Pulmonary artery endothelial cell (primary cell): Measurements from ENCODE around the gene RUSF1. TPM values are rescaled to one million over a fixed set of nuclear protein-coding genes. Genes with fewer than 3 reads are reported as not detected.

ENCODE experiments used
- DNase-seq: peaks from one replicate; pipeline ENCODE4 v3.0.0-alpha.2; 2011; ENCODE audit warnings: low read depth, low spot score
- total RNA-seq: library from RNA; depleted of rRNA; stranded (reverse); fragments of >200 nt; gene quantifications from 2 replicates; pipeline ENCODE4 v1.2.3, GENCODE V29; 2014

Gene RUSF1
- total RNA-seq, 1 donor from 2014 or later = 28.2 TPM

DNA sequence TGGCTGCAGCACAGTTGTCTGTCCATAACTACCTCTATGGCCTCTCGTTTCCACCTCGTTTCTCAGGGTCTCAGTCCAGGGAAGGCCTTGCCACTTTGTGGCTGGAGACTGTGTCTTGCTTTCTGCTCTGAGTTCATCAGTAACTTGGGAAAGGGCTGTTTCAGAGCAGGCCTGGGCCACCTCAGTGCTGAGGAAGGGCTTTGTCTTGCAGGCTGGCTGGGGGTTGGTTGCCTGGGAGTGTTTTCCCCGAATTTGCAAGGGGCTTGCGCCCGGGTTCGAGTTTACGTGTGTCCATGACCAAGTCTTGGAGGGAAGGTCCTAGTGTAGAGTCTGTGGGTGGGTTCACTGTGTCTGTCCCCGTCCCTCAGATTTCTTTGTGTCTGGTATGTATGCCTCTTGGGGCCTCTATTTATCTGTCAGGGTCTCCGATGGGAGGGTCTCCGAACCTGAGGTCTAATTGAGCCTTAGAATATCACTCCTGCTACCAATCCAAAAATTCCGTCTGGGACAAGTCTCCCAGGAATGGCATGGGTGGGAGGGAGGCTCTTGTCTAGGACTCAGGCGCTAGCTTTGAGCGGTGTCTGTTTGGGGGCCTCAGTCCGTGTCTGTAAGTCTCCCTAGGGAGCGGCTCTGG lies 36.8 kb downstream of the RUSF1 start:
- DNase-seq = no peak

DNA sequence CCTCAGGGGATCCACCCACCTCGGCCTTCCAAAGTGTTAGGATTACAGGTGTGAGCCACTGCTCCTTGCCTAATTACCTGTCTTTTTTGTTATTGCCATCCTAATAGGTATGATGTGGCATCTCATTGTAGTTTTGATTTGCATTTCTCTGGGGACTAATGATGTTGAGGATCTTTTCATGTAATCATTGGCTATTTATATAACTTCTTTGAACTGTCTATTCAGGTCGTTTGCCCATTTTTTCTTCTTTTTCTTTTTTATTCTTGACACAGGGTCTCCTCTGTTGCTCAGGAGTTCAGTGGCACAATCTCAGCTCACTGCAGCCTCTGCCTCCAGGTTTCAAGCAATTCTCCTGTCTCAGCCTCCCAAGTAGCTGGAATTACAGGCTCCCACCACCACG lies 37.6 kb downstream of the RUSF1 start:
- DNase-seq = no peak

DNA sequence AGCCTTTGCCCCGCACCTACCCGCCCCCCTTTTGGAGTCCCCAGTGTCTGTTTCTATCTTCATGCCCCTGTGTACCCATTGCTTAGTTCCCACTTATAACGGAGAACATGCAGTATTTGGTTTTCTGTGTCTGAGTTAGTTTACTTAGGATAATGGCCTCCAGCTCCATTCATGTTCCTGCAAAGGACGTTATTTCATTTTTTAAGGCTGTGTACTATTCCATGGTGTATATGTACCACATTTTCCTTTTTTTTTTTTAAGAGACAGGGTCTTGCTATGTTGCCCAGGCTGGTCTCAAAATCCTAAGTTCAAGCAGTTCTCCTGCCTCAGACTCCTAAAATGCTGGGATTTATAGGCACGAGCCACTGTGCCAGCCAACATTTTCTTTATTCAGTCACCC lies 40.3 kb downstream of the RUSF1 start:
- DNase-seq = no peak

DNA sequence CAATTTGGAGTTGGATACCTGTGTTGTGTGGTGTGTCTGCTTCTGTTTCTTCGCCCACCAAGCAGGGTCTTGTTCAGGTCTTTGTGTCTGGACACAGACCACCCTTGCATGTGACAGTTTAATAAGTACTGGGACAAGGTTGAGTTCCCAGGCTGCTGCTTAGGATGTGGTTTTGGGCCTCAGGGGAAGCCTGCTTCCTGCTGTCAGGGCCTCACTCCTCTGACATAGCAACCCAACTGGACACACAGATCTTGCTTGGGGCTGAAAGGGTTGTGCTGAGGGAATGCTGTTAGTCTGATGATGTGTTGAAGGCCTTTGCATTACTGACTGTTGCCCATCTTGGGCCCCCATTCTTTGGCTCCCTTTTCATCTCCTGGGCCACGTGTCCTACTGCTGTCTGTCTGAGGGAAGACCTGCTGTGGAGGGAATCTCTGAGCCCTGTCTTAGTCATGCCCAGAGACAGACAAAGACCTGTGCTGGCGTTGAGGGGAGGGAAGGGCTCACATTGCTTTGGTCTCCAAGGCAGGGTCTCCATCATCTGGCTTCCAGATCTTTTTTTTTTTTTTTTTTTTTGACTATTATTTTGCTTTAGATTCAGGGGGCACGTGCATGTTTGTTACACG lies 40.9 kb downstream of the RUSF1 start:
- no peak for DNase-seq

DNA sequence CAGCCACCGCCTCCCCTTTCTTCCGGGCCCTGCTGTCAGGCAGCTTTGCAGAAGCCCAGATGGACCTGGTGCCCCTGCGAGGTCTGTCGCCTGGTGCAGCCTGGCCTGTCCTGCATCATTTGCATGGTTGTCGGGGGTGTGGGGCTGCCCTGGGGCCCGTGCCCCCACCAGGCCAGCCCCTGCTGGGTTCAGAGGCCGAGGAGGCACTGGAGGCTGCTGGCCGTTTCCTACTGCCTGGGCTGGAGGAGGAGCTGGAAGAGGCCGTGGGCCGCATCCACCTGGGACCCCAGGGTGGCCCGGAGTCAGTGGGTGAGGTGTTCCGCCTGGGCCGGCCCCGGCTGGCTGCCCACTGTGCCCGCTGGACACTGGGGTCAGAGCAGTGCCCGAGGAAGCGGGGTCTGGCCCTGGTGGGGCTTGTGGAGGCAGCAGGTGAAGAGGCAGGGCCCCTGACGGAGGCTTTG lies 41.8 kb downstream of the RUSF1 start:
- no peak for DNase-seq

DNA sequence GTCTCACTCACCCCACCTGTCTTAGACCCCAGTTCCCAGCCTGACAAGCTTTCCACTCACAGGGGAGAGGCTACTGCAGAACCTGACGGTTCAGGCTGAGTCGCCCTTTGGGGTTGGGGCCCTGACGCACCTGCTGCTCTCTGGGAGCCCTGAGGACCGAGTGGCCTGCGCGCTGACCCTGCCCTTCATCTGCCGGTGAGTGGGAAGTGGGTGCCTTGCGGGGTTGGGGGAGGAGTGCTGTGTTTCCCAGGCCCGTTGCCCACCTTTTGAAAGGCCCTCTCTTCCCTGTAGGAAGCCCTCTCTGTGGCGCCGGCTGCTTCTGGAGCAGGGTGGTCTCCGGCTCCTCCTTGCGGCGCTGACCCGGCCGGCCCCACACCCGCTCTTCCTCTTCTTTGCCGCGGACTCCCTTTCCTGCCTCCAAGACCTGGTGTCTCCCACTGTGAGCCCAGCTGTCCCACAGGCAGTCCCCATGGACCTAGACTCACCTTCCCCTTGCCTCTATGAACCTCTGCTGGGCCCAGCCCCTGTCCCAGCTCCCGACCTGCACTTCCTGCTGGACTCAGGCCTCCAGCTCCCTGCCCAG lies 42.3 kb downstream of the RUSF1 start:
- DNase-seq = no peak

DNA sequence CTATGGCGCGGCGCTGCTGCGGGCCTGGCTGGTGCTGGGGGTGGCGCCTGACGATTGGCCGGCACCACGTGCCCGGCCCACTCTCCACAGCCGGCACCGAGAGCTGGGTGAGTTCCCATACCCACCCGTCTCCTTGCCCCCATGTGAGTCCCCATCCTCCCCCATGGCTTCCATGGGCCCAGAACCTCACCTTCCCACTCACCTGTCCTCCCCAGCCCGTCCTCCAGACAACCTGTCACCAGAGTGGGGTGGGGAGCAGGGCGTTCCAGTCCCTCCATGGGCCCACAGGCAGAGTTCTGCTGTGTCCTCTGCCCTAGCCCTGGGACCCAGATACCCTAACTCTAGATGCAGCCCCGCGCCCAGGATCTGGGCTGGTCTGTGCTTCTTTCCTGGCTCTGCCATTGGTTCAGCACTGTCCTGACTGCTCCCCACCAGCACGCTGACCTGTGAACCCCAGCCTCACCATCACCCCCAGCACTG lies 43.4 kb downstream of the RUSF1 start:
- DNase-seq = no peak

DNA sequence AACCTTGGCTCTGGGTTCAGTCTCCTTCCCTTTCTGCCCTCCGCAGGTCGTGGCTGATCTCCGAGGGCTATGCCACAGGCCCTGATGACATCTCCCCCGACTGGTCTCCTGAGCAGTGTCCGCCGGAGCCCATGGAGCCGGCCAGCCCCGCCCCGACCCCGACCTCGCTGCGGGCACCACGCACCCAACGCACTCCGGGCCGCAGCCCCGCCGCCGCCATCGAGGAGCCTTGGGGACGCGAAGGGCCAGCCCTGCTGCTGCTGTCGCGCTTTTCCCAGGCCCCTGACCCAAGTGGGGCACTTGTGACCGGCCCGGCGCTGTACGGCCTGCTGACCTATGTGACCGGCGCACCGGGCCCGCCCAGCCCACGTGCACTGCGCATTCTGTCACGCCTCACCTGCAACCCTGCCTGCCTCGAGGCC lies 43.8 kb downstream of the RUSF1 start:
- no peak for DNase-seq

DNA sequence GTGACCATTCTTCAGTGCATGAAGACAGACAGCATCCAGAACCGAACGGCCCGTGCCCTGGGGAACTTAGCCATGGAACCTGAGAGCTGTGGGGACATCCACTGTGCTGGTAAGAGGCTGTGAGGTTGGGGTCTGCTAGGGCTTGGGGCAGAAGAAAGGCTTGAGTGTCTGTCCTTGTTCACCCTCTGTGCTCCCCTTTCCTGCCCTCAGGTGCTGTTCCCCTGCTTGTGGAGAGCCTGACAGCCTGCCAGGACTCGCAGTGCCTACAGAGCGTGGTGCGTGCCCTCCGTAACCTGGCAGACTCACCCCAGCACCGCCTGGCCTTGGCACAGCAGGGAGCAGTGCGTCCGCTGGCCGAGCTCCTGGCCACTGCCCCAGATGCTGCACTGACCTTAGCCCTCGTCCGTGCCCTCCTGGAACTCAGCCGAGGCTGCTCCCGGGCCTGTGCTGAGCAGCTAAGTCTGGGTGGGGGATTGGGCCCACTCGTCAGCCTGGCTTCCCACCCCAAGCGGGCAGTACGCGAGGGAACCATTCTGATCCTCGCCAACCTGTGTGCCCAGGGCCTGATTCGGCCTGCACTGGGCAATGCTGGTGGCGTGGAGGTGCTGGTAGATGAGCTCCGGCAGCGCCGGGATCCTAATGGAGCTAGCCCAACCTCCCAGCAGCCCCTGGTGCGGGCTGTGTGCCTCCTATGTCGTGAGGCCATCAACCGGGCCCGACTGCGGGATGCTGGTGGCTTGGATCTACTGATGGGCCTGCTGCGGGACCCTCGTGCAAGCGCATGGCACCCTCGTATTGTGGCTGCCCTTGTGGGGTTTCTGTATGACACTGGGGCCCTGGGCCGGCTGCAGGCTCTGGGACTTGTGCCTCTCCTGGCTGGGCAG lies 46.0 kb downstream of the RUSF1 start:
- DNase-seq = no peak

DNA sequence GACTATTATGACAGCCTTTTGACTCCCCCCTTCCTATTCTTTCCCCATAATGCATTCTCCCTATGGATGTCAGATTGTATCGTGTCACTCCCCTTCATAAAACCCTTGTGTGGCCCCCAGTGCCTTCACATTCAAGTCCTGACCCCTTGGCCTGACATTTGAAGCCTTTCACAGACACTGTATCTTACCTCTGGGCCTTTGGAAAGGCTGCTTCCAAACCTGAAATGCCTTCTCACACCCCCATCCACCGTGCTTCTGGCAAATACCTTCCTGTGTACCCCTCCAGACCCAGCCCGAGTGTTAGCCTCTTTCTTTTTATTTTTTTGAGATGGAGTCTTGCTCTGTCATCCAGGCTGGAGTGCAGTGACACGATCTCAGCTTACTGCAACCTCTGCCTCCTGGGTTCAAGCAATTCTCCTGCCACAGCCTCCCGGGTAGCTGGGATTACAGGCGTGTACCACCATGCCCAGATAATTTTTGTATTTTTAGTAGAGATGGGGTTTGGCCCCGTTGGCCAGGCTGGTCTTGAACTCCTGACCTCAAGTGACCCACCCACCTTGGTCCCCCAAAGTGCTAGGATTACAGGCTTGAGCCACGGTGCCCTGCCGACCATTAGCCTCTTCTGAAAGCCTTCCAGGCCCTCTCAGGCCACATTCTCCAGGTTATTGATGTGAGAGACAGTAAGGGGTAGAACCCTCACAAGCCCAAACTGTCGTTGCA lies 46.8 kb downstream of the RUSF1 start:
- DNase-seq = no peak

DNA sequence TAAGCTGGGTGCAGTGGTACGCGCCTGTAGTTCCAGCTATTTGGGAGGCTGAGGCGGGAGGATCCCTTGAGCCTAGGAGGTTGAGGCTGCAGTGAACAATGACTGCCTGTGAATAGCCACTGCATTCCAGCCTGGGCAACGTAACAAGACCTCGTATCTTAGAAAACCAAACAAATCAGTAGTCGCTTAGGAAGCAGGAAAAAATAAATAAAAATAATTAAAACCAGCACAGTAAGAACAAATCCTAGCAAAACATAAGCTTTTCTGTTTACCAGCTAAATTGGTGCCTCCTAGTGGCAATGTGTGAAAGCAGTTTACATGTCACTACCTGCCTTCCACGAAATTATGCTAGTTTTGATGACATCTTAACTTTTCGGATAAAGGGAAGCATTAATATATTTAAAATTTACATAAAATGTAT lies 47.6 kb downstream of the RUSF1 start:
- DNase-seq = no peak

DNA sequence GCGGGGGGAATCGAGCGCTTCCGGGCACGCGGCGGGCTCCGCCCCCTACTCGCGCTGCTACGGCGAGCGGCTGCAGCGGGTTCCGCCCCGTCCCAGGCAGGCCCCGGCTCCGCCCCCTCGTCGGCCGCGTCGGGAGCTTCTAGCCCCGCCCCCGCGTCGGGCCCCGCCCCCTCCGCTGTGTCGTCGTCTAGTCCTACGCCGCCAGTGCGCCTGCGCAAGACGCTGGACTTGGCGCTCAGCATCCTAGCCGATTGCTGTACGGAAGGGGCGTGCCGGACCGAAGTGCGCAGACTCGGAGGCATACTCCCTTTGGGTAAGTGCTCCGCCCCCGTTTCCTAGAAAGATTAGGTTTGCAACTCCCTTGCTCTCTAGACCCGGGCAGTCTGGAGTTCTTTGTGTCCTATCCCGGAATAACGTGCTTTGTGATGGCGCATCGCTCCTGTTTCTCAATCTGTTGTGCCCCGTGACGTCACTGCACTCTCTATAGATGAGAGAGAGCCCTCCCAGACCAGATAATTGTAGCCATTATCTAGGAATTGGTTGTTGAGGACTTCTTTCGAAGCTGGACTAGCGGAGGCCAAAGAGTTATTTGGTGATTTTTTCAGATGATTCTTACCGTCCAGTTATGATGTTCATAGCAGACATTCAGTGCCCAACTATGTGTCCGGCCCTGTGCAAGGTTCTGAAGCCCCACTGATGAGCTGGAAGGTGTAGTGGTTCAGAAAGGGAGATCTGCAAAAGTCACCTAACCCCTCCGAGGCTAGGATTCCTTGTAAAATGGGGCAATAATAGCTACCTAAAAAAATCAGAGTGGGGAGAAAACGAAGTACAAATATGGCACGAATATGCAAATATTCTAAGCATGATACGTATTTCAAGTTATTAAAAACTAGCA lies 48.3 kb downstream of the RUSF1 start:
- peak; percentile 94 for DNase-seq

DNA sequence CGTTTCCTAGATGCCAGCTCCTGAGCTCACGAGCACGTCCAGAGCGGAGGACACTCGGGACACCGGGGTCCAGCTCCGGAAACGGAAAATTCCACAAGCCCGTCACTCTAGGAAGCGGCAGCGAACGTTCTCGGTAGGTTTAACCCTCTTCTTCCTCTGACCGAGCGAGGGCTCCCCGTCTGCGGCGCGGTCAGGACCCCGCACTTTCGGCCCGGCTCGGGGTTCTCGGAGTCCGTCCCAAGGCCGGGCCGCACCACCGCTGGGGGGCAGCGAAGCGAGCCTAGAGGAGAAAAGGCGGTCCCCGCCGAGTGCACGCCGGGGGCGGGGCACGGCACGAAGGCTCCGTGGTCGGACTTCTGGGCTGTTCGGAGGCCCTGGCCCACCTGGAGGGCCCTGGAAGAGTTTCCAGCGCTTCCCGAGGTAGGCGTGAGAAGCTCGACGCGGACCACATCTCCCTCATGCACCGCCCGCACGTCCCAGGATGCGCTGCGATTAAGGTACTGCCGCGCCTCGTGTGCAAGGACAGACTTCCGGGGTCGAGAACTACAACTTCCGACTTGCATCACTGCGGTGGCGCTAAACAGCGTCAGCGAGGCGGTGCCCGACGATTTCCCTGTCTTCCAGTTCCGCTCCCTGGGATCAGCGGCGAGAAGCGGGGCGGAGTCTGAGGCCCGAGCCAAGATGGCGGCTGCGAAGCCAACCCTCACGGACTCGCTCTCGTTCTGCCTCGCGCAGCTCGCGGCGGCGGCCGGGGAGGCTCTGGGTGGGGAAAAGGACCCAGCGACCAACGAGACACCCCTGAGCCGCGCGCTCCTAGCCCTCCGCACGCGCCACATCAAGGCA lies 49.1 kb downstream of the RUSF1 start, which contains the start of gene ARMC5:
TSS of gene ARMC5 (plus strand) at position 658 of the 843 bp plus-strand sequence. CDS start at position 682, 24 bp downstream.
- peak; percentile 94 for DNase-seq

DNA sequence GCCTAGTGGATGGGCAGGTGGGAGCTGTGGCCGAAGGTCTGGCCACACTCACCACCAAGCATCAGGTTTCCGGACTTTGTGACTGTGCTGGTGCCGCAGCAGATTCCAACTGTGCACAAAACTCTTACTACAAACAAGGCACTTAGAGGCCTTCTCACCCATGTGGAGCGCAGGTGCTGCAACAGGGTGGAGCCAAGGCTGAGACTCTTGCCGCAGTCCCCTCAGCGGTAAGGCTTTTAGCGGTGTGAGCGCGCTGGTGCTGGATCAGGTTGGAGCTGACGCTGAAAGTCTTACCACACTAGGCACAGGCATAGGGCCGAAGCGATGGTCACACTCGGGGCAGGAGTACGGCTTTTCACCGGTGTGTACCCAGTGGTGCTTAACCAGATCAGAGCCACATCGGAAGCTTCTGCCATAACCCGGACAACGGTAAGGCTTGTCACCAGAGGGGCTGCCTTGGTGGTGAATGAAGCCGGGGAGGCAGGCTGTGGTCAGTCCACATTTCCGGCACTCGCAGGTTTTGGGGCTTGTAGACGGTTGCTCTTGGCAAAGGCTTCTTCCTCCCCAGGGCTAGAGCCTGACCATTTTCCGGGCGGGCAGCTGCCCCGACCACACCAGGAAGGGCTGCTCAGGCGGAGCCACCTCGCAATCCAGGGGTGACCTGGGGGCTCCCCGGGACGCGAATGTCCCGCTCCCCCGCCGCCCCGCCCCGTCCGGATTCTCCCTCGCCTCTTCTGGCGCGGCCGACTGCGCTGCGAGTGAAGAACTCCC lies 49.9 kb downstream of the RUSF1 start:
- DNase-seq = no peak

DNA sequence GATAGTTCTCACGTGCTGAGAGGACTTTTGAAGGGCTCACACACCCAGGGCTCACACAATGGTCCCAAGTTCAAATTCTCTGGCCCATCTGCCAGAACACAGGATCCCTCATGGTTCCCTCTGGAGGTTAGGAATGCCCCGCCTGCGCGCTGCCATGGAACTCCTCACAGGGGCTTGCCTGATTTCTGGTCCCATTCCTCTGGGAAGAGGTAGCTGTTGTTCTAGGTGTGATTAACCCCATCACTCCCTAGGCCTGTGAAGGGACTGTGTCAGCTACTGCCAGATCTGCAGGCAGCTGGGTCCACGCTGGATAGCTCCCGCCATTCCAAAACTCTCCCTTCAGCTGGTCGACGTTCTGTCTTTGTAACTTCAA lies 51.2 kb downstream of the RUSF1 start:
- no peak for DNase-seq

DNA sequence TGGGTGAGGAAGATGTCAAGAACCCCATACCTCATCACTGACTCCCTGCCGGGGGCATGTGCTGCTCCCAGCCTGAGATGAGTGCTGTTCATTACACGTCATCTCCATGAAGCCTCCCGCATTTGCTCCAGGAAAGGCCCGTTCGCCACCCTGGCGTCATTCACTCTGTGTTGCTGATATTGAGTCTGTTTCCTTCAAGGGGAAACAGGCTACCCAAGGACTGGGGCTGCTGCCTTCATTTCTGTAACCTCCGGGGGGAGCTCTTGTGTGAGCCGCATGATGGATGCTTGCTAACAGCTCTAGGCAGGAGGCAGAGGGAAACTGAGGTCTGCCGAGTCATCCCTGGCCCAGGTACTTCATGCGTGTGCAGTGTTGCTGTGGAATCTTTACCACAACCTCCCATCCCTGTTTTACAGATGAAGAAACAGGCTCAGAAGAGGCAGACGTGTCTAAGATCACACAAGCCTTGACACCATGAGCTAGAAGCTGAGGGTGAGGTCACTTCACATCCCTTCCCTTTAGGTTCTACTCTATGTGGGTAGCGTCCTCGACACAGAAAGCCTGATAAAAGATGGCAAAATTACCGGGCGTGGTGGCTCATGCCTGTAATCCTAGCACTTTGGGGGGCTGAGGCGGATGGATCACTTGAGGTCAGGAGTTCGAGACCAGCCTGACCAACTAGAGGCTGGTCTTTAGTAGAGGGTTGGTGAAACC lies 52.4 kb downstream of the RUSF1 start:
- DNase-seq = no peak
